Mesothelial cell of epicardium (in vitro differentiated cells): Measurements from ENCODE around the gene TEF. TPM values are rescaled to one million over a fixed set of nuclear protein-coding genes. Genes with fewer than 3 reads are reported as not detected.

Source experiments
- DNase-seq, 2 experiments: peaks; one replicate each; pipeline ENCODE4 v3.0.0; 2021; ENCODE audit warnings: low spot score in 2 of 2; ENCODE audit not compliant: unreplicated experiment in 2 of 2
- H3K27ac Mint-ChIP-seq: 2 replicates; pipeline ENCODE4 v1.8.0; 2021; ENCODE audit warnings: mixed read lengths
- H3K27me3 Mint-ChIP-seq: 2 replicates; pipeline ENCODE4 v1.8.0; 2021; ENCODE audit warnings: low read depth, mixed read lengths
- H3K36me3 Mint-ChIP-seq: 2 replicates; pipeline ENCODE4 v1.8.0; 2021; ENCODE audit warnings: mixed read lengths
- H3K4me1 Mint-ChIP-seq: 2 replicates; pipeline ENCODE4 v1.8.0; 2021; ENCODE audit warnings: mixed read lengths
- H3K4me3 Mint-ChIP-seq: 2 replicates; pipeline ENCODE4 v1.8.0; 2021; ENCODE audit warnings: mild to moderate bottlenecking, moderate library complexity, mixed read lengths
- H3K9me3 Mint-ChIP-seq: 2 replicates; pipeline ENCODE4 v1.8.0; 2021; ENCODE audit warnings: mixed read lengths
- CTCF ChIP-seq: fragments of 200-600 bp; sonication (generic); IDR thresholded peaks from one replicate; pipeline ENCODE4 v1.5.0; 2021; ENCODE audit warnings: antibody characterized with exemption; ENCODE audit not compliant: unreplicated experiment
- total RNA-seq: library from RNA; stranded (reverse); gene quantifications from 3 replicates; pipeline ENCODE4 v1.2.1, GENCODE V29; 2021

Gene TEF
- total RNA-seq, 1 donor from 2014 or later, result 10.5 TPM

- no peak for TF ChIP-seq CTCF
- H3K27me3 Mint-ChIP-seq, result peaks cover 4% of the 10 kb centered on the region
- H3K36me3 Mint-ChIP-seq, result peaks cover 2% of the 10 kb centered on the region
- H3K4me3 Mint-ChIP-seq, result no peak overlapping the region
- H3K9me3 Mint-ChIP-seq, result no peaks in the 10 kb centered on the region
- peaks cover 23% of the 10 kb centered on the region for H3K4me1 Mint-ChIP-seq
- DNase-seq, result no peak
- peak overlapping the region; percentile 64 for H3K27ac Mint-ChIP-seq
These were observed 15.3 kb upstream of the TEF start for GRCh38 chr22:41366323-41367029.

DNA sequence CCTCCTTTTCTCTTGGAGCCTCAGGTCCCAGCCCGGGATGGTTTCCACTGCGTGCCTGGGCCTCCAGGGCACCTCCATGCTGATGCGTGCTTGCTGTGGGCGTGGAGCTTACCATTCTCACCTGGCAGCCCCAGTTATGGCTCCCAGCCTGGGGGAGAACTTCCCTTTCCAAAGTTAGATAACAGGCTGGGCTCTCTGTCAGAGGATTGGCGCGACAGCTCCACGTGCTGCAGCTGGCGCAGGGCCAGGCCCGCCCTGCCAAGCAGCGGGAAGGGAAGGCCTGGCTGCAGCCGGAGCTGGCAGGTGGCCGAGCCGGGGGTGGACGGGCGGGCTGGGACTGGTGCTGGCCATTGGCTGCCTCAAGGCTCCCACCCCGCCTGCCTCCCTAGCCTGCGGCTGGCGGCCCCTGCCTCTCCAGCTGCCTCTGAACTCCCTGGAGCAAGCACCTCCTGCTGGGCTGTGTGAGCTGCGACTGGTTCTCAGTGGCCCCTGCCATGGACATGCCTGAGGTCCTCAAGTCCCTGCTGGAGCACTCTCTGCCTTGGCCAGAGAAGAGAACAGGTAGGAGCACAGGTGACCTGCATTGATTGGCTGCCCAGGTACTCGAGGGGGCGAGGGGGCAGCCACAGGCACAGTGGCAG is 14.6 kb upstream of the TEF start:
- Mint-ChIP-seq H3K4me3 (peak overlapping the region; percentile 46), H3K4me1 (peaks cover 23% of the 10 kb centered on the region), H3K27me3 (peaks cover 4% of the 10 kb centered on the region), H3K27ac (peak overlapping the region; percentile 77), H3K9me3 (no peaks in the 10 kb centered on the region), H3K36me3 (no peaks in the 10 kb centered on the region)
- TF ChIP-seq CTCF, result no peak
- peak; percentile 95 for DNase-seq

- Mint-ChIP-seq H3K4me1 (peaks cover 23% of the 10 kb centered on the region), H3K27ac (peak overlapping the region; percentile 77), H3K4me3 (peak overlapping the region; percentile 50), H3K36me3 (no peaks in the 10 kb centered on the region), H3K27me3 (peaks cover 4% of the 10 kb centered on the region), H3K9me3 (no peaks in the 10 kb centered on the region)
- no peak for DNase-seq
- TF ChIP-seq CTCF, result no peak
These were observed 13.8 kb upstream of the TEF start for GRCh38 chr22:41367680-41368542.

DNA sequence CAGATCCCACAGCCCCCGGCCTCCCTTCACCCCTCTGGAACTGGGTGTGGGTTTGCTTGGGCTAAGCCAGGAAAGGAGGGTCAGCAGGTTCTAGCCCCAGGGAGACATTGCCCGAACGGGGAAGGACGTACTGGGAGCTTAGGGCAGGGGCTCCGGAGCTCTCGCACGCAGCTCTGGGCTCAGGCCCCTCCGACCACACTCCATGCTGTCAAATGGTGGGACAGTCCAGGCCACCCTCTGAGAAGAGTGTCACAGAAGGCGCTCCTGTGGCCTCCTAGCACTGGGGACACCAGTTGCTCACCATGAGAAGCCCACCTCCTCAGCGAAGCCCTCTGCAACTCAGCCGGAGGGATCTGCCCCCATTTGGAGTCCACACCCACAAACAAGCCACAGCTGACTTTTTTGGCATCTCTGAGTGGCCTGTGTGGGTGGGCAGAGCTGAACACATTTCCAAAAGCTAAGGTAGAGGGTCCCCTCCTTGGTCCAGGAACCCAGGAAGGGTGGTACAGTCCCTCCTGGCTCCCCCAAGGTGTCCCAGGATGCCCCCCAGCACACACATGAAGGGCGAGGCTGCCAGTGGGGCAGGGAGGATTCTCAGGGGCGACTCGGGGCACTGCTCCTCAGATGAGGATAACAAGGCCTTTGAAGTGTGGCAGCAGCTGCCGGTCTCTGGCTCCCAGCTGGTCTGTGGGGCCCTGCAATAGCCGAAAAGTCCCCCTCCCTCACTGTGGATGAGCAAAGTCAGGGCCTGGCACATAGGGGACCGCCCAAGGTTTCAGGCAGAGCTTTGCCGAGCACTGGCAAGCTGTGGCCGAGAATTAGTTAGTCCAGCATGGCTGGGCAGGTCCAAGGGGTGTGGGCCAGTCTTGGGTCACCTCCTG is 13.0 kb upstream of the TEF start:
- TF ChIP-seq CTCF, result no peak
- Mint-ChIP-seq H3K4me1 (peaks cover 23% of the 10 kb centered on the region), H3K36me3 (no peaks in the 10 kb centered on the region), H3K9me3 (no peaks in the 10 kb centered on the region), H3K27ac (no peak overlapping the region), H3K4me3 (no peak overlapping the region), H3K27me3 (peaks cover 4% of the 10 kb centered on the region)
- DNase-seq, result no peak

DNA sequence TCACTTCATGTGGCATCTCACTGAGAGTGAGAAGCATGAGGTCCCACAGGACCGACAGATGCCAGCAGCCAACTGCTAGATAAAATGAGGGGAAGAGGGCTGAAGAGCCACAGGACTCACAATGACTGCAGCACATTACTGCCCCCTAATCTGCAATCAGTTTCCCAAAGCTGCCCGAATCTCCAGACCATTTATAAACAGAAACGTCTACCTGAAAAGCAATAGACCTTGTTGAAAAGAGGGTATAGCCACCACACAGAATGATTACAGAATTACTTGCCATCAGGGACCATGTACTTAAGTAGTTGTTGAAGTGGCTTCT is 12.4 kb upstream of the TEF start:
- H3K4me3 Mint-ChIP-seq, result no peak overlapping the region

More for the DNA sequence above, 12.4 kb upstream of the TEF start:
- DNase-seq, result no peak
- no peak overlapping the region for H3K27ac Mint-ChIP-seq
- no peaks in the 10 kb centered on the region for H3K36me3 Mint-ChIP-seq
- peaks cover 4% of the 10 kb centered on the region for H3K27me3 Mint-ChIP-seq
- TF ChIP-seq CTCF, result no peak
- peaks cover 23% of the 10 kb centered on the region for H3K4me1 Mint-ChIP-seq
- H3K9me3 Mint-ChIP-seq, result no peaks in the 10 kb centered on the region
